Muscle of arm (tissue), 14 donors: ENCODE results near the gene MAGEA1. TPM values are rescaled to one million over a fixed set of nuclear protein-coding genes. Genes with fewer than 3 reads are reported as not detected.
"Not testable (repeated sequence)": the region's sequence is repeated elsewhere in the genome, so short reads cannot be mapped to it uniquely, and the experiment has no call there.

ENCODE experiments used
- DNase-seq: peaks from one replicate; pipeline ENCODE4 v3.0.0-alpha.2; 2013
- long read RNA-seq, 11 donors: transcript quantifications; one replicate each; lab custom pipeline, GENCODE V29; 2026
- polyA plus RNA-seq, 12 donors: library from polyadenylated mRNA; unstranded; fragments of 120-200 nt; gene quantifications; one replicate each; pipeline ENCODE4 v1.2.1, GENCODE V29; 2013; ENCODE audit not compliant: insufficient read length in 12 of 12

The MAGEA1 gene
- not detected for polyA plus RNA-seq
- long read RNA-seq, donor 1, result 0 reads
- long read RNA-seq, donor 2, result 0 reads
- long read RNA-seq, donor 3, result 0 reads
- long read RNA-seq, donor 4, result 0 reads
- long read RNA-seq, donor 5, result 0 reads
- long read RNA-seq, donor 6, result 0 reads
- long read RNA-seq, donor 7, result 0 reads
- long read RNA-seq, donor 8, result 0 reads
- long read RNA-seq, donor 9, result 0 reads
- long read RNA-seq, donor 10, result 0 reads
- long read RNA-seq, donor 11, result 0 reads

- DNase-seq, result no peak
Measured at GRCh38 chrX:153179131-153179530, at the start of gene MAGEA1. MAGEA1 (plus strand) TSS chrX:153179284; CDS start chrX:153182390, 3,106 bp downstream.

- DNase-seq, result not testable (repeated sequence)
Measured at GRCh38 chrX:153132924-153133323, 46.2 kb upstream of the MAGEA1 start.

- DNase-seq, result not testable (repeated sequence)
Measured at GRCh38 chrX:153139074-153139473, 40.0 kb upstream of the MAGEA1 start.

- DNase-seq, result not testable (repeated sequence)
Measured at GRCh38 chrX:153146288-153146687, 32.8 kb upstream of the MAGEA1 start.

- no peak for DNase-seq
Measured at GRCh38 chrX:153153516-153153915, 25.6 kb upstream of the MAGEA1 start.

GRCh38 chrX:153157450-153157849 lies 21.6 kb upstream of the MAGEA1 start:
- no peak for DNase-seq

- no peak for DNase-seq
Measured at GRCh38 chrX:153158319-153158718, 20.8 kb upstream of the MAGEA1 start.

- no peak for DNase-seq
Measured at GRCh38 chrX:153161952-153162351, 17.1 kb upstream of the MAGEA1 start.

- no peak for DNase-seq
Measured at GRCh38 chrX:153164733-153165132, 14.4 kb upstream of the MAGEA1 start.

GRCh38 chrX:153168423-153168822 lies 10.7 kb upstream of the MAGEA1 start:
- not testable (repeated sequence) for DNase-seq

GRCh38 chrX:153181822-153182221 lies 2.7 kb downstream of the MAGEA1 start:
- no peak for DNase-seq

- no peak for DNase-seq
Measured at GRCh38 chrX:153184787-153185186, 5.7 kb downstream of the MAGEA1 start.

- DNase-seq, result peak; percentile 7
Measured at GRCh38 chrX:153190381-153190780, 11.3 kb downstream of the MAGEA1 start.

GRCh38 chrX:153200462-153200861 lies 21.4 kb downstream of the MAGEA1 start:
- no peak for DNase-seq

- DNase-seq, result no peak
Measured at GRCh38 chrX:153206425-153207046, 27.5 kb downstream of the MAGEA1 start.

- no peak for DNase-seq
Measured at GRCh38 chrX:153209347-153209746, 30.3 kb downstream of the MAGEA1 start.

- DNase-seq, result no peak
Measured at GRCh38 chrX:153214934-153215333, 35.9 kb downstream of the MAGEA1 start.

GRCh38 chrX:153216926-153217325 lies 37.8 kb downstream of the MAGEA1 start:
- no peak for DNase-seq

GRCh38 chrX:153225438-153226098 lies 46.5 kb downstream of the MAGEA1 start:
- no peak for DNase-seq

- DNase-seq, result no peak
Measured at GRCh38 chrX:153226344-153227185, 47.5 kb downstream of the MAGEA1 start.
